Prostate gland (tissue), 1 donor: ENCODE measurements around the gene GCA.

Source experiments
- POLR2A ChIP-seq: fragments of 450-650 bp; IDR thresholded peaks from one replicate; pipeline ENCODE4 v1.6.1; 2016; ENCODE audit warnings: antibody characterized with exemption, mild to moderate bottlenecking
- POLR2AphosphoS5 ChIP-seq: sonication (generic); formaldehyde crosslinking; IDR thresholded peaks from one replicate; pipeline ENCODE4 v1.6.1; 2017; ENCODE audit warnings: antibody characterized with exemption

DNA sequence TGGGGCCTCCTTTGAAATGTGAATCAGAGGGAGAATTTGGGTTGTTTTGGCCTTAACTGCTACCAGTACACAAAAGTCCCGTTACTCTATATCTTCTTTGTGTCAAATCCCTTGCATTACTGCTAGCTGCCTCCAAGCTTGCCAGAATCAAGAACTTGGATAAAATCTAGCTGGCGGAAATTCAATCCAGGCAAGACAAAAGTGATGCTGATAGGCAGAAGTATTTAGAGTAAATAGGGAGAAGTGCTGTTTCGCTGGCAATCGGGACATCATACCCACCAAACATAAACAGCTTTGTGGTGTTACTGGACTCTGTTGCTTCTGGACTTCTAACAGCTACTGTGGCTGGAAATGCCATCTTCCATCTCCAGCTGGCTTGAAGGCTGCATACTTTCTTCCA, 28.0 kb upstream of the GCA start:
- no peak for TF ChIP-seq POLR2AphosphoS5
- TF ChIP-seq POLR2A = no peak
